RPMI8226 (cell line): ENCODE data around the gene DYRK2.

Experiments used
- DNase-seq: peaks from one replicate; pipeline ENCODE4 v3.0.0-alpha.2; 2015

The DYRK2 gene

DNA sequence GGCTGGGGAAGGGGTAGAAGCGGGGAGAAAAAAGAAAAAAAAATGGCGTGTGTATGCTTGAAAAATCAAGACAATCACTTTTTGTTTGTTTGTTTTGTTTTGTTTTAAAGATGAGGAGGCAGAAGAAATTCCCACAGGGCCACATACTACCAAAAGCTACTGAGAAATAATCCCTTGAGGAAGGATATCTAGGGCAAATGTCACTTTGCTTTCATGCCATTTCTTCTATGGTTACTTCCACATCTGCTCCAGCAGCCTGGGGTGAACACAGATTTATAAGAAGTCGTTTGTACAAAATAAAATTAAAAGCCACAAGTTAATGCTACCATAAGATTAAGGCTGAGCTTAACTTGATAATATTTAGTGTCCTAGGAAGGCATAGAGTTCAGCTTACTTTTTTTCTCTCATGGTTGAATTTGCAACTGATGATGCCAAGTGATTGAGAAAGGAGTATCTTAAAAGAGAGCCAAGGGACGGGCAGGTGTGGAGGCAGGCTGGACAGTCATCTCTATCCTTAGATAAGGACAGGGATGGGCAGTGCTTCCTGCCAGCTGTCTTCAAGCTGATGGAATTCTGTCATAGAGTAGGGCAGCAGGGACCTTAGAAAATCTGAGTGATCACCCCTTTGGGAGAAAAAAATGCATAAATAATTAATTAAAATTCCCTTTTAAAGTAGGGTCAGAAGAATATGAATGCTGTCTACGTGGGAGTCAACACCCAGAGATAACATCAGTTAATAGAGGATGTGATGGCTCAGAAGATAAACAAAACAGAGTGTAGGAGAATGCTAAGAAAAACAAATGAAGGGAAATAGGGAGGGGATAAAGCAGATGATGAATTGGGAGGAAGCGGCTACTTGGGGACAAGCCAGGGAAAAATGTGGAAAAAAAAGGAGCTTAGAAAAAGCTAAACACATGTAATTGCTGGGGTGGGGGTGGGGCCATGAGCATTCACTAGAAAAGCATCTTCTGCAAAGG, 57.1 kb downstream of the DYRK2 start:
- no peak for DNase-seq

DNA sequence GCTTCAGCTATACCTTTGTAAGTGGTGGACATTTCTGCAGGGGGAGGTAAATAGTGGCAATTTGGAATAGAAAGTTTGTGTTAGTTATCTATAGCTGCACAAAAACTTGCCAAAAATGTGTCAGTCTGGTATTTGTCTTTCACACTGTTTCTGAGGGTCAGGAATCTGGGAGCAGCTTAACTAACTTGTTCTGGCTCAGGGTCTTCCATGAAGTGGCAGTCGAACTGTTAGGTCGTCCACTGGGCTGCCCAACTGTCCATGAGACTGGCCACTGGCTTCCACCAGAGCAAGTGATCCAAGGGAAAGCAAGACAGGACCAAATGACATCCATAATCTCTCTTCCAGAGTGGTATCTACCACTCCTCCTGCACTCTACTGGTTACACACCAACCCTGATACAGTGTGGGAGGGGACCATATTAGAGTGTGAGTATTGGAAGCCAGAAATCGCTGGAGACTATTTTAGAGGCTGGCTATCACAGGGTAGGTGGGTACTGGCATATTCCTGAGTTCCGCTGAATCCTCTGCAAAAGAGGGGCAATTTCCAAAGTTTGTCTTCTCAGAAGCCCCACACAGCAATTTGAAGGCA, 60.9 kb downstream of the DYRK2 start:
- no peak for DNase-seq

DNA sequence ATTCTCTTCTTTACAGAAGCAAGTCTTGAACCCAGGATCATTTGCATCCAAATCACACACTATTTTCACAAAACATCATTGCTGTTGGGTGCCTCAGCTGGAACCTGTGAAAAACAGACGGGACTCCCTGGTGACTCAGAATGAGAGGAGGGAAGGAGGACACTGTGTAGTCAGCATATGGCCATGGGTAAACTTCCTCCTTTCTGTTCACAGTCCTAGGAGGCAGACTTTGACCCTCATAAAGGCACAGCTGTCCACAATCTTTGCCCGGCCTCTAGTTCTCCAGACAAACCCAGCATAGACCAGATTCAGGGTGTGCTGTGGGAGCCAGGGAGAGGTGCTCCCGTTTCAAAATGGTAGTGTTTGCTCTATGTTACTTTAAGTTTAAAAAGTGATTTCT, 62.0 kb downstream of the DYRK2 start:
- DNase-seq: peak; percentile 59

DNA sequence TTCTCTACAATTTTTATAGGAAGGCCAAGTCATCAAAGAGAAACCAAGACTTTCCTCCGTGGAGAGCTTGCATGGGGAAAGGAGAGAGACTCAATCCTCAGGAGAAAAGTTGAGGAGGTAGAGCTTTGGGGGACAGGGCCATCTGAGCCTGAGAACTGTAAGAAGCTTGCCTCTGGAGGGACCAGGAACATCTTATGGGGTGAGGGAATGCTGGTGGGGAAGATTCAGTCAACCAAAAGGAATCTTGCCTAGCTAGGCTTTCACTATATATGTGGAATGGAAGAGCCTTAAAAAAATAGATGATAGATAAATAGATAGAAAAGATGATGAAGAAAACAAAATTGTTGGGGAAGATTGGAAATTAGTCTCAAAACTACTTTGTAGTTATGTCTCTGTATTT, 63.5 kb downstream of the DYRK2 start:
- DNase-seq: no peak

DNA sequence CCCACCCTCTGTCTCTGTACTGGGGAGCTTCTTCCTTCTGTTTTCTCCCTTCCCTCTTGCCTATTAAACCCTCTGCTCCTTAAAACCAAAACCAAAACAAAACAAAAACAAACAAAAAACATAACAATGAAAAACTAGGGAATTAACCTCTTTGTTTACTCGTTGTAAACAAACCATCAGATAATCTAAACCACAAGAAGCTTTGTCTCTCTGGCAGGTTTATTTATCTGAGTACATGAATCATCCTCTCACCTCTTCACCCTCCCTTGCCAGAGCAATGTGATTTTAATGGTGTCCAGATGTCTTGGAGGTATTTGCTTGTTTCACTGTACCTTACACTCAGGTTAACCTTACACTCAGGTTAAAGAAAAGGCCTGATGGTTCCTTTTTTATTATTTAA, 66.1 kb downstream of the DYRK2 start:
- DNase-seq: peak; percentile 20
